ENCODE data around the gene CTNNBIP1.

The CTNNBIP1 gene

GRCh38 chr1:9820521-9820920, 89.5 kb downstream of the CTNNBIP1 start:
- TF ChIP-seq POLR2AphosphoS5 (IDR thresholded peaks at IDR 0.05; ENCODE audit: low read depth, low read length): no peak
- TF ChIP-seq FOXP2 (optimal IDR thresholded peaks at IDR 0.05; ENCODE audit: borderline replicate concordance, extremely low read depth, extremely low read length, insufficient read depth): no peak
- no peak for TF ChIP-seq REST (IDR thresholded peaks at IDR 0.05; ENCODE audit: insufficient read depth in 1 of 2, low read depth in 2 of 2, low read length in 2 of 2)
- TF ChIP-seq TAF1 (IDR thresholded peaks at IDR 0.05; ENCODE audit: borderline replicate concordance, insufficient read depth, low read length): no peak
- no peak for TF ChIP-seq SIN3A (IDR thresholded peaks at IDR 0.05; ENCODE audit: borderline replicate concordance, insufficient read depth, low read length)

- TF ChIP-seq REST (IDR thresholded peaks at IDR 0.05; ENCODE audit: insufficient read depth in 1 of 2, low read depth in 2 of 2, low read length in 2 of 2) (no peak), POLR2AphosphoS5 (IDR thresholded peaks at IDR 0.05; ENCODE audit: low read depth, low read length) (no peak), TAF1 (IDR thresholded peaks at IDR 0.05; ENCODE audit: borderline replicate concordance, insufficient read depth, low read length) (no peak), SIN3A (IDR thresholded peaks at IDR 0.05; ENCODE audit: borderline replicate concordance, insufficient read depth, low read length) (no peak), FOXP2 (optimal IDR thresholded peaks at IDR 0.05; ENCODE audit: borderline replicate concordance, extremely low read depth, extremely low read length, insufficient read depth) (no peak)
Observed at GRCh38 chr1:9817734-9818133, 92.3 kb downstream of the CTNNBIP1 start.

GRCh38 chr1:9816199-9816598, 93.9 kb downstream of the CTNNBIP1 start:
- TF ChIP-seq POLR2AphosphoS5 (IDR thresholded peaks at IDR 0.05; ENCODE audit: low read depth, low read length) (no peak), TAF1 (IDR thresholded peaks at IDR 0.05; ENCODE audit: borderline replicate concordance, insufficient read depth, low read length) (no peak), SIN3A (IDR thresholded peaks at IDR 0.05; ENCODE audit: borderline replicate concordance, insufficient read depth, low read length) (no peak), REST (IDR thresholded peaks at IDR 0.05; ENCODE audit: insufficient read depth in 1 of 2, low read depth in 2 of 2, low read length in 2 of 2) (no peak)

GRCh38 chr1:9815150-9815549, 94.9 kb downstream of the CTNNBIP1 start:
- TF ChIP-seq SIN3A (IDR thresholded peaks at IDR 0.05; ENCODE audit: borderline replicate concordance, insufficient read depth, low read length) (no peak), REST (IDR thresholded peaks at IDR 0.05; ENCODE audit: insufficient read depth in 1 of 2, low read depth in 2 of 2, low read length in 2 of 2) (no peak), TAF1 (IDR thresholded peaks at IDR 0.05; ENCODE audit: borderline replicate concordance, insufficient read depth, low read length) (no peak), POLR2AphosphoS5 (IDR thresholded peaks at IDR 0.05; ENCODE audit: low read depth, low read length) (no peak), FOXP2 (optimal IDR thresholded peaks at IDR 0.05; ENCODE audit: borderline replicate concordance, extremely low read depth, extremely low read length, insufficient read depth) (no peak)

GRCh38 chr1:9814619-9815018, 95.5 kb downstream of the CTNNBIP1 start:
- TF ChIP-seq REST (IDR thresholded peaks at IDR 0.05; ENCODE audit: insufficient read depth in 1 of 2, low read depth in 2 of 2, low read length in 2 of 2) (no peak), TAF1 (IDR thresholded peaks at IDR 0.05; ENCODE audit: borderline replicate concordance, insufficient read depth, low read length) (no peak), FOXP2 (optimal IDR thresholded peaks at IDR 0.05; ENCODE audit: borderline replicate concordance, extremely low read depth, extremely low read length, insufficient read depth) (no peak), SIN3A (IDR thresholded peaks at IDR 0.05; ENCODE audit: borderline replicate concordance, insufficient read depth, low read length) (no peak), POLR2AphosphoS5 (IDR thresholded peaks at IDR 0.05; ENCODE audit: low read depth, low read length) (no peak)
